Type B pancreatic cell (in vitro differentiated cells): ENCODE data around the gene PRELID3B. TPM values are rescaled to one million over a fixed set of nuclear protein-coding genes. Genes with fewer than 3 reads are reported as not detected.

Experiments used
- DNase-seq: peaks from one replicate; pipeline ENCODE4 v3.0.0; 2021; ENCODE audit warnings: mixed read lengths; ENCODE audit not compliant: unreplicated experiment; ENCODE audit errors: extremely low spot score
- H3K27ac Mint-ChIP-seq: 2 replicates; pipeline ENCODE4 v1.8.0; 2021; ENCODE audit warnings: mild to moderate bottlenecking, mixed read lengths
- H3K27me3 Mint-ChIP-seq: 2 replicates; pipeline ENCODE4 v1.8.0; 2021; ENCODE audit warnings: mixed read lengths
- H3K36me3 Mint-ChIP-seq: 2 replicates; pipeline ENCODE4 v1.8.0; 2021; ENCODE audit warnings: mixed read lengths
- H3K4me1 Mint-ChIP-seq: one replicate; pipeline ENCODE4 v1.8.0; 2021; ENCODE audit warnings: mixed read lengths; ENCODE audit not compliant: unreplicated experiment
- H3K4me3 Mint-ChIP-seq: 2 replicates; pipeline ENCODE4 v1.8.0; 2021; ENCODE audit warnings: mild to moderate bottlenecking, mixed read lengths
- H3K9me3 Mint-ChIP-seq: 2 replicates; pipeline ENCODE4 v1.8.0; 2021; ENCODE audit warnings: mixed read lengths
- total RNA-seq: library from RNA; stranded (reverse); gene quantifications from 2 replicates; pipeline ENCODE4 v1.2.1, GENCODE V29; 2021; ENCODE audit warnings: low replicate concordance
- TF ChIP-seq, protein P1 (sequence below): fragments of 200-600 bp; sonication (generic); conservative IDR thresholded peaks from 2 replicates; pipeline ENCODE4 v1.5.0; 2021; ENCODE audit warnings: antibody characterized with exemption, mild to moderate bottlenecking

PRELID3B gene
- total RNA-seq, 1 donor from 2014 or later: 45.9 TPM

DNA sequence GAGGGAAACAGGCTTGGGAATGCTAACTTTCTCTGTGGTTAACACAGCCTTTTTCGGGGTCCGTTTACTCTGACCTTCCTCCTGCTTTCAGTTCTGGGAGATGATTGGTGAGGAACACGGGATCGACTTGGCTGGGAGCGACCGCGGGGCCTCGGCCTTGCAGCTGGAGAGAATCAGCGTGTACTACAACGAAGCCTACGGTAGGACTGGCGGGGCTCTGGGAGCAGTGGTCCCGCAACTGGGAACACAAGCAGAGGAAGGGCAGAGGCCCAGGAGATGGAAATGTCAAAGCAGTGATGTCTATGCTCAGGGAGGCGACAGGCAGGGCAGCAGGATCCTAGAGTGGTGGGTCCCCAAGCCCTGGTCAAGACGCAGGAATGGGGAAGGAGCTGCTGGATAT is 19.8 kb downstream of the PRELID3B start:
- no peak overlapping the region for H3K4me3 Mint-ChIP-seq
- TF ChIP-seq, protein P1, sequence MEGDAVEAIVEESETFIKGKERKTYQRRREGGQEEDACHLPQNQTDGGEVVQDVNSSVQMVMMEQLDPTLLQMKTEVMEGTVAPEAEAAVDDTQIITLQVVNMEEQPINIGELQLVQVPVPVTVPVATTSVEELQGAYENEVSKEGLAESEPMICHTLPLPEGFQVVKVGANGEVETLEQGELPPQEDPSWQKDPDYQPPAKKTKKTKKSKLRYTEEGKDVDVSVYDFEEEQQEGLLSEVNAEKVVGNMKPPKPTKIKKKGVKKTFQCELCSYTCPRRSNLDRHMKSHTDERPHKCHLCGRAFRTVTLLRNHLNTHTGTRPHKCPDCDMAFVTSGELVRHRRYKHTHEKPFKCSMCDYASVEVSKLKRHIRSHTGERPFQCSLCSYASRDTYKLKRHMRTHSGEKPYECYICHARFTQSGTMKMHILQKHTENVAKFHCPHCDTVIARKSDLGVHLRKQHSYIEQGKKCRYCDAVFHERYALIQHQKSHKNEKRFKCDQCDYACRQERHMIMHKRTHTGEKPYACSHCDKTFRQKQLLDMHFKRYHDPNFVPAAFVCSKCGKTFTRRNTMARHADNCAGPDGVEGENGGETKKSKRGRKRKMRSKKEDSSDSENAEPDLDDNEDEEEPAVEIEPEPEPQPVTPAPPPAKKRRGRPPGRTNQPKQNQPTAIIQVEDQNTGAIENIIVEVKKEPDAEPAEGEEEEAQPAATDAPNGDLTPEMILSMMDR: no peak
- DNase-seq: no peak
- no peaks in the 10 kb centered on the region for H3K27me3 Mint-ChIP-seq
- peaks cover 39% of the 10 kb centered on the region for H3K36me3 Mint-ChIP-seq
- no peaks in the 10 kb centered on the region for H3K9me3 Mint-ChIP-seq
- H3K4me1 Mint-ChIP-seq: peaks cover 40% of the 10 kb centered on the region
- H3K27ac Mint-ChIP-seq: peak overlapping the region; percentile 30

DNA sequence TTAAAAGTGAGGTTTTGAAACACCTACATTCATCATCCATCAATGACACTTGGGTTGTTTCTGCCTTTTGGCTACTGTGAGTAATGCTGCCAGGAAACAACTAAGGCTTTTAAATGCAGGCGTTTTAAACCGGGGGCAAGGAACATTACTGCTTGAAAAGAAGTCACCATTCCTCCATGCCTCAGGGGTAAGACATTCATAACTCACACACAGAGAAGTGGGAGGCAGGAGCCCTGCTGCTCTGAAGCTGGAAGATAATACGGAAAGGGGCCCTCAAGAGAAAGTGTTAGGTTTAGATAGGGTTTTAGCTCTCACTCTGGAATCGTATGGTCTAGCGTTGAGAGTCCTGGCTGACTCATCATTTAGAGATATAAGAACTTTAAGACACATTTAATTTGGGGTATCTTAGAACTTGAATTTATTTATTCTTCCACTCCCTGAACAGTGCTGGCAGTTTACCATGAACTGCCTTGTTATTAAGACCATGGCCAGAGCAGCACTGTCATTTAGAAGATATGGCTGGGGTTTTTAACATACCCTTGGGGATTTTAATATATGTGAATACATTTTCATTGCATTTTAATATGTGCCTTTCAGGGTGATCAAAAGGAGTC is 21.5 kb downstream of the PRELID3B start:
- TF ChIP-seq, protein P1: no peak
- DNase-seq: no peak
- no peaks in the 10 kb centered on the region for H3K9me3 Mint-ChIP-seq
- peak overlapping the region; percentile 39 for H3K4me3 Mint-ChIP-seq
- peak overlapping the region; percentile 56 for H3K27ac Mint-ChIP-seq
- H3K4me1 Mint-ChIP-seq: peaks cover 36% of the 10 kb centered on the region
- H3K27me3 Mint-ChIP-seq: no peaks in the 10 kb centered on the region
- peaks cover 27% of the 10 kb centered on the region for H3K36me3 Mint-ChIP-seq

DNA sequence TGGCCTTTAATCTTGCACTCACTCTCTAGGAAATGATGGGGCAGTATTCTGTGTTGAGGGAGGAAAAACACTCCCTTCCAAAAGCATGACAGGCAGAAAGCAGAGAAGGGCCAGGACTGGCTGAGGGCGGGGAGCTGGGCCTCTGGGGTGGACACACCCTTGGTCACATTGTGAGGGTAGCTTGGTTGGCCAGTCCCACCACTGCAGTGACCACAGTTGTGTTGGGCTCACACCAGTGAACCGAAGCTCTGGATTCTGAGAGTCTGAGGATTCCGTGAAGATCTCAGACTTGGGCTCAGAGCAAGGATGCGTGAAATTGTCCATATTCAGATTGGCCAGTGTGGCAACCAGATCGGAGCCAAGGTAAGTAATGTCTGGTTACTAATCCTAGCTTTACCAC is 23.4 kb downstream of the PRELID3B start, which contains the start of gene TUBB1:
Gene TUBB1 (plus strand): TSS at position 213 of the 400 bp plus-strand sequence. CDS start 94 bp downstream, at position 307.
- Mint-ChIP-seq H3K4me3 (peak within 1 kb of the TSS; percentile 47), H3K4me1 (peaks cover 47% of the 10 kb centered on the region), H3K36me3 (peaks cover 15% of the 10 kb centered on the region), H3K27me3 (no peaks in the 10 kb centered on the region), H3K27ac (peak within 1 kb of the TSS; percentile 71), H3K9me3 (no peaks in the 10 kb centered on the region)
- TF ChIP-seq, protein P1: no peak
- DNase-seq: no peak

DNA sequence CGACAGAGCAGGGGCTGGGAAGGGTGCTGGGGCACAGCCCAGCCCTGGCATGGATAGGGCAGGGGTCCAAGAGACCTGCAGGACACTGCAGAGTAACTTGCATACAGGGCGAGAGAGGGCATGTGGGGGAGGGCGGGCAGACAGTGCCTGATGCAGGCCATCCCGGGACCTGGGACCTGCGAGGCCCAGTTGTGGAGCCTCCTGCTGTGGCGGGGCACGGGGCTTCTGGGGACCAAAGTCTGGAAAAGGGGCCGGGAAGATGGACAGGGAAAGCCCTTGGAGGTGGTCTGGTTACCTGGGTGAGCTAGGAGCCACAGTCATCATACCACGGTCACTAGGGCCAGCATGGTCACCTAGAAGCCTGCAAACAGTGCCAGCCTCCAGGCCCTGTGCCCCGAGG is 23.8 kb downstream of the PRELID3B start:
- peaks cover 12% of the 10 kb centered on the region for H3K36me3 Mint-ChIP-seq
- TF ChIP-seq, protein P1: no peak
- H3K27ac Mint-ChIP-seq: peak overlapping the region; percentile 71
- peak overlapping the region; percentile 47 for H3K4me3 Mint-ChIP-seq
- peak; percentile 62 for DNase-seq
- H3K9me3 Mint-ChIP-seq: no peaks in the 10 kb centered on the region
- no peaks in the 10 kb centered on the region for H3K27me3 Mint-ChIP-seq
- H3K4me1 Mint-ChIP-seq: peaks cover 50% of the 10 kb centered on the region

DNA sequence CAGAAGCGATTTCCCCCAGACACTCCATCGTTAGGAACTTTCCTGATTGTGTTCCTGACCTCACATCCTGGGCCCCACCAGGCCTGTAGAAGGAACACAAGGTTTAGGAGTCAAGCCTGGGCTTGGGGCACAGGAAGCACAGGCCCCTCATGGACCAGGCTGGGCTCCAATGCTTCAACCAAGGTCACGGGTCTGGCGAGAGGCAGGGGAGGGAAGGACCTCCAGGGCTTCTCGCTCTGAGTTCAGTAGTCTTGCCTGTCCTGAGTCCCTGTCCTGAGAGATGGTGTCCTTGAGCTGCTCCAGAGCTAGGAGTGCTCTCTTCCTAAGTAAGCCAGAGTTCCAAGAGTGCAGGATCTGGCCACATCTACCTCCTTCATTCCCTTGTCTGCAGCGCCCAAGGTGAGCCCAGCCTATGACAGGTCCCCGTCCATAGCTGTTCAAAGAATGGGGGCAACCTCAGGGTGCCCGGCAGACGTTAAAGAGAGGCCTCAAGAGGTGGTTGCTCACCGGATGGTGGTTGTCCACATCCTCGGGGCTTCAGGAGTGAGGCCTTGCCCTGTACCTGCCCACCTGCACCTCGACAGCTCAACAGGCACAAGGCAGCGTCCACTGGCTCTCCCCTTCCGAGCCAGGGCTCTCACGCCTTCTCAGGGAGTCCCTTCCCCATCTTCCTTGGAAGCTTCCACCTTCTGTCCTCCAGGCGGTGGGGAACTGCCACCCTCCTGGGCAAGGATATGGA is 24.9 kb downstream of the PRELID3B start:
- Mint-ChIP-seq H3K36me3 (peaks cover 8% of the 10 kb centered on the region), H3K27me3 (no peaks in the 10 kb centered on the region), H3K9me3 (no peaks in the 10 kb centered on the region), H3K4me1 (peaks cover 55% of the 10 kb centered on the region), H3K27ac (no peak overlapping the region), H3K4me3 (no peak overlapping the region)
- DNase-seq: peak; percentile 62
- TF ChIP-seq, protein P1: no peak
